HG03097 (cell line): ENCODE results near the gene TNKS1BP1.
"Not testable (repeated sequence)": the region's sequence is repeated elsewhere in the genome, so short reads cannot be mapped to it uniquely, and the experiment has no call there.

Source experiments
- ATAC-seq: cut with Tn5 transposase; IDR thresholded peaks from one replicate; pipeline ENCODE4 v1.9.1; 2021; ENCODE audit not compliant: unreplicated experiment, low FRiP score

Gene TNKS1BP1

DNA sequence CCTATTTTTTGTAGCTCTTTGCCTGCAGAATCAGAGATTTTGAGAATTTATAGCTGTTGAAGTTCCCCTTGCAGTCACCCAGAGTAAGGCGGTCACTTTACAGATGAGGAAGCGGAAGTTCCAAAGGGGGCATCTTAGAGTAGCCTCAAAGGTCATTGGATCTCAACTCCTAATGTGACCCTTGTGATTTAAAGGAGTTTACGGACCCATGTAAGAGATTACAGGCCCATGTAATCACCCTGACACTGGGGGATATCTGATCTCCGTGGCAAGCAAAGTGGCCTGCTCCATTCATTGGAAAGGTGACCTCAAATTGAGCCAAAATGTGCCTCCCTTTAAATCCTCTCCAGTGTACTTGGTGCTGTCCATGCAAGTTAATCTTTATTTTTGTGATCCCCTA lies 29.1 kb upstream of the TNKS1BP1 start:
- no peak for ATAC-seq

DNA sequence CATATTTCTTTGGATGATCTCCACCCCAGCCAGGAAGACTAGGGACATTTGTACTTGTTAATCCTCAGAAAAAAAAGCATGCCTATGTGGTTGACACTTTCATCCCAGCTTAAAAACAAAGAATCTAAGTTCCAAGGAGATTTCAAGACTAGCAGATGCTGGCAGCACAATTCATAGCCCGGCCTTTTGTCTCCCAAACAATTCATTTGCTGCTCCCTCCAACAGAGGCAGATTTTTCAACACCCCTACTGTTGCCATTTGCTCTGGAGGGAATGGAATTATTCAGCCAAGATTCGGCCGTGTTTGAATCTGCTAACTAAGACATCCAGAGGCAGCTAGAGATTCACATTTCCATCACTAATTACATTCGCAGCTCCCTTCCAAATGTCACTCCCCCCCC lies 28.7 kb upstream of the TNKS1BP1 start:
- ATAC-seq: no peak

DNA sequence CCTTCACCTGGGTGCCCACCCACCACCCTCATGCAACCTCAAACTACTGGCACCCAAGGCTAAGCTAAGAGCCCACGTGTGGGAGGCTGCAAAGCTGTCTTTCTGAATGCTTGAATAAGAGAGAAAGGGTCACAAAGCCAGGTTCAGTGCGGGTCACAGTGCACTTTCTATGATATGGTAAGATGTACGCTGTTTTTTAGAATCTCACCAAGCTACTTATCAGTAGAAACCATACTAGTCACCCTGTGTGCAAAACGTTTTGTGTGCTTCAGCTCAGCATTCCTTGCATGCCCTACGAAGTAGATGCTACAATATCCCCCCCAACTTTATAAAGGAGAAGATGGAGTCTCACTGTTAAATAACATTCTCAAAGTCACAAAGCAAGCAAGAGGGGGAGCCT lies 28.3 kb upstream of the TNKS1BP1 start:
- no peak for ATAC-seq

DNA sequence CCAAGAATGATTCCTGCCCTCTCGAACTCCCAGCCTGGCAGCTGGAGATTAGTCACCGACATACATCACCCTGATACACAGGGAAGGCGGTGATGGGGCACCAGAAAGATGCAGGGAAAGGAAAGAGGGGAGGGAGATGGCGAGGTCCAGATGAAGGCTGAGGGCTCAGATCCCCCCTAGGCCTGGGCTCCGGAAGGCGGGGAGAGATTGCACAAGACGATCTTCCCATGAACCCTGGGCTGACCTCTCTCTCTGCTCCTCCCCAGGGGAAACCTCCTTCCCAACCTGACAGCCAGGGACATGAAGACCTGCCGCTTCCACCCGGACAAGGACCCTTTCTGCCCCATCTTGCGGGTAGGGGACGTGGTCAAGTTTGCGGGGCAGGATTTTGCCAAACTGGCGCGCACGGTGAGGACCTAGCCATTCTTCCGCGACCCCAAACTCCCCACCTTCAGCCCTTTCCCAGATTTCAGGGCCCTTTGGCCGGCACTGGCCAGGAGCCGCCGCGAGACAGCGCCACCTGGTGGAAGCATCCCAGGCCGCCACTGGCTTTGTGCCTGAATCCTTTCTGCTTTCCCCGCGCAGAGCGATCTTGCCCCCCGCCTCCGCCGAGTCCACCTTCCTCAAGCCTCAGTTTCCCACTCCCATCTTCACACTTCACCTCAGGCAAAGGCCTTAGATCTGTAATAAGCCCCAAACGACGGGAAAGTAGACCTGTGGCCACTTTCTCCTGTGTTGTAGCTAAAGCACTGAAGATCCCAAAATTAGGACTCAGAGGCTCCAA lies 24.9 kb upstream of the TNKS1BP1 start:
- ATAC-seq: no peak

DNA sequence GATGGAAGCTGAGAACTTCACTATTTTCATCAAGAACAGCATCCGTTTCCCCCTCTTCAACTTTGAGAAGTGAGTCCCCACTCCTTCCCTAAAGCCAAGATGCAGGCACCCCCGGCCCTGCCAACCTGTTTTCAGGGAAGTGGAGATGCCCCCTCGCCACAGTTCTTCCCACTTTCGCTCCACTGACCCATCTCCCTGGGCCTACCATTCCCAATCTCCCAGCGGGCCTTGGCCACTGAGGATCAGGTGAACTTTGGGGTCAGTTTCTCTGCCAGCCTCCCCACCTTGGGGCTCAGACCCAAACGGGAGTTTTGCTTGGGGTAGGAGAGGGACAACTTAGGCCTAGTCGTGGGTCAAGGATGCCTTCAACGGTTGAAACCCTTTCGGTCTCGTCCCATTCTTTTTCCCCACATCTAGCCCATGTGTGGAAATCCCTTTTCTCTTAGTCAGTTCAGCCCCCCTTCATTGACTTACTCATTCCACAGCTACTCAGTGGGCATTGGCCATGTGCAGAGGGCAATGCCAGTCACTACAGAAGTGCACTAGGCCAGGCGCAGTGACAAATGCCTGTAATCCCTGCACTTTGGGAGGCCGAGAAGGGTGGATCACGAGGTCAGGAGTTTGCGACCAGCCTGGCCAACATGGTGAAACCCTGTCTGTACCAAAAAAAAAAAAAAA lies 24.0 kb upstream of the TNKS1BP1 start:
- no peak for ATAC-seq

DNA sequence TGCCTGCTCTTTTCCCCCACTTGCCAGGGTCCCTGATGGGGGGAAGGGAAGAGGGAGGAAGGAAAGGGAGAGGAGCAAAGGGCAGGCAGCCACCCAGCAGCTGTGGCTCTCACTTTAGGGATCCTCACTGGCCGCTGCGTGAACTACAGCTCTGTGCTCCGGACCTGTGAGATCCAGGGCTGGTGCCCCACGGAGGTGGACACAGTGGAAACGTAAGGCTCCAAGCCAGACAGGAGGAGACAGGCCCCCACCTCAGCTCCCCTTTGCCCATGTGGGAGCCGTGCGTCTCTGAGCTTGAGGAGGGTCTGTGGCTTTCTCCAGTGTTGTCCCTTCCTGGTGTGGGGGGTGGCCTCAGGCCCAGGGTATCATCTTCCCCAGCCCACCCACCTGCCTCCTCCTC lies 23.3 kb upstream of the TNKS1BP1 start:
- no peak for ATAC-seq

DNA sequence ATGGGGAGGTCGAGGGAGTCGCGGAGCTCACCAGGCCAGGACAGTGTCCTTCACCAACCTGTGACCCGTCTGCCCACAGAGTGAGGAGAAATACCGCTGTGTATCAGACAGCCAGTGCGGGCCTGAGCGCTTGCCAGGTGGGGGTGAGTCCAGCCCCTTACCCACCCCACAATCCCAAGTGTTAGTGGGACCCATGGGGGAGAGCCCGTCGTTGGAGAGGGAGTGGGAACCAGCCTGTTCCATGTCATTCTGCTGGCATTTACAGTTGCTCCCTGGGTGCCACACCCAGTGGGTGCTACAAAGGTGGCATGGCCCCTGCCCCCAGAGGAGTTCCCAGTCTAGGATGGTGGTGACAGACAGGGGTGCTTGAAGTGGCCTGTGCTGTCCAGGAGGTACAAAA lies 22.6 kb upstream of the TNKS1BP1 start:
- no peak for ATAC-seq

DNA sequence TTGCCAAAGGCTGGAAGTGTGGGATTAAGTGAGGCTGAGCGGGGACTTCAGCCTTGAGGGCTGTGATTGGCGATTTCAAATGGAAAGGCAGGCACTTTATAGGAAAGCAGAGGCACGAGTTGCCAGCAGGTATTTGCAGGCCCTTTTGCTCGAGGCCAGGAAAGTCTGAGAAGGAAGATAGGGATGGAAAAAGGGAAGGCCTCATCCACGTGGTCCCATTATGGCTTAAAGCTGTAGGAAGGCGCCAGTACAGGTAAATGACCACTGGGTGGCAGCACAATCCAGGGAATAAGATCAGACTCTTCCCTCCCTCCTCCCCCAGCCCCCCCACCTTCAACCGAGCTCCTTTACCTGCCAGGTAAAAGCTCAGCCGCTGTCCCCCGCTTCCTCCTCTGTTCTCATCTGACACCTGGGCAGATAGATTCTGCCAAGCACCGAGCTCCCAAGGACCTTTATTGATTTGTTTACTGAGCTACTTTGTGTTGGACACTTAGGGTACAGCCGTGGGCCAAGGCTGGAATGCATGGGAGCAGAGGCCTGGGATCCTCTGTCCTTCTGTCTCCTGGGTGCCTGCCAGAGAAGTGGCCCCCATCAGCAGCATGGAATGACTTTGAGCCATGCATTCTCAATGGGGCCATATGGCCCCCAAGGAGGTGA lies 20.9 kb upstream of the TNKS1BP1 start:
- no peak for ATAC-seq

DNA sequence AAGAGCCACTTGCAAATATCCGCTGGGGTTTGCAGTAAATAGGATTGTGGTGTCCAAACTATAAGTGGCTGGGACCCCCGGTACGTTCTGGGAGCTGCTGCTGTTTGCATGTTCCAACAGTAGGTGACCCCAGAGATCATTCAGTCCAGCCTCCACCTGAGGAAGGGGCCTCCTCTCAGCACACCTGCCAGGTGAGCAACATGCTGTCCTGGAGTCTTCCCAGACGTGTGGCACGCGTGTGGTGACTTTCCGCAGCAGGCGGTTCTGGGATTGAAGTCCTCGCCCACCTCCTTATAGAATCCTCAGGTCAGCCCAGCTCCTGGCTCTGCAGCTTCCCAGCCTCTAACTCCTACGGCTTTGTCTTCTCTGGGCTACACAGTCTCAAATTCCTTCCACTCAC lies 20.1 kb upstream of the TNKS1BP1 start:
- ATAC-seq: no peak

DNA sequence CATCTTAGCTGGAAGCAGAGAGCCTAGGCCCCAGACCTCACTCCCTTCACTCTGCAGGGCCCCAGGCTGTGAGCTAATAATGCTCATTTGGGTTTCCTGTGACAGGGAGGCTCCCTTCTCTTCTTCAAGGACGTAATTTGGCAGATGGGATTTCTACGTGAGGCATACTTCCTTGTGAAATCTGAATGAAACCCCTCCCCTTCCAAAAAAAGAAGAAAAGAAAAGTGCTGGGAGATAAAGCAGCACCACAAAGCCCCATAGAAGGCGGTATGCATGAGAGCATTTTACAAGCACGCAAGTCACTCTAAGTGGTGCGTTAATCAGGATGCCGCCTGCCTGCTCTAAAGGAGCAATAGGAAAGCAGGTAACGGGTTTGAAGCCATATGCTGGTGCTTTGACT lies 19.1 kb upstream of the TNKS1BP1 start:
- no peak for ATAC-seq

DNA sequence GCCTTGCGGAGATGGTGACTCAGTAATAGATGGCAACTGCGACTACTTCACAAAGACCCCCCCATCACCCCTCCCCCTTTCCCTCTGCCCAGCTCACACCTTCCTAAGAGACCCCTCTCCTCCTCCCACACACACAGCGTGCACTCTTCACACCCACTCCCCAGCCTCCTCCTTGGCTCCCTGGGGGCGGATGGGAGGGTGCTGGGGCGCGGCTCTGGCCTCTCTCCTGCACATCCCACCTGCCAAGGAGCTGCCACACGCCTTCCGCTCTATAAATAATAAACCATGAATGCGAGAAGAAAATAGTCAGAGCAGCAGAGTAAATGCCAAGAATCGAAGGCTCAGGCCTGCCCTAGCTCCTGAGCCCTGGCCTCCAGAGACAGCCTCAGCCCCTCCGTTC lies 17.9 kb upstream of the TNKS1BP1 start:
- no peak for ATAC-seq

DNA sequence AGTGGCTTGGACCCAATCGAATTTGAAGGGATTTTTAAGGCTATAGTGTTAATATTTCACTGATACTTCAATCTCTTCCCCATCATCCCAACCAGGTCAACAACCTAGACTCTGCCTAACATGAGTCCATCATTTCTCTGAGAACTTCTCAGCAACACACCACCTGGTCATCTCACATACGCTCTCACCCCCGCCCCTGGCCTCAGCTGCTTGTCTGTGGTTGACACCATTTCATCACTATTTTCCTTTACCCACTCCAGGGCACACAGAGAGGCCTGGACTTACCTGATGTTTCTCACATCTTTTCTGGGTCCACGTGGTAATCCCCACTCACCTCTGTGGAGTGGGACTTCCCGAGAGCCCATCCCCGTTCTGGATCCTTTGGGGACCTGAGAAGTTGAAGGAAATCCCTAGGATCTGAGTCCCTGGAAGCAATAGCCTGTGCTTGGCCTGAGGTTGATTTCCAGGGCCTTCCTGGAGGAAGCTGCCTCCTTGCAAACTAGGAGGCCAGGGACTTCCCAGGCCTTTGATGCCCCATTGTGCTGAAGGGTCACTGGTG lies 16.6 kb upstream of the TNKS1BP1 start:
- no peak for ATAC-seq

DNA sequence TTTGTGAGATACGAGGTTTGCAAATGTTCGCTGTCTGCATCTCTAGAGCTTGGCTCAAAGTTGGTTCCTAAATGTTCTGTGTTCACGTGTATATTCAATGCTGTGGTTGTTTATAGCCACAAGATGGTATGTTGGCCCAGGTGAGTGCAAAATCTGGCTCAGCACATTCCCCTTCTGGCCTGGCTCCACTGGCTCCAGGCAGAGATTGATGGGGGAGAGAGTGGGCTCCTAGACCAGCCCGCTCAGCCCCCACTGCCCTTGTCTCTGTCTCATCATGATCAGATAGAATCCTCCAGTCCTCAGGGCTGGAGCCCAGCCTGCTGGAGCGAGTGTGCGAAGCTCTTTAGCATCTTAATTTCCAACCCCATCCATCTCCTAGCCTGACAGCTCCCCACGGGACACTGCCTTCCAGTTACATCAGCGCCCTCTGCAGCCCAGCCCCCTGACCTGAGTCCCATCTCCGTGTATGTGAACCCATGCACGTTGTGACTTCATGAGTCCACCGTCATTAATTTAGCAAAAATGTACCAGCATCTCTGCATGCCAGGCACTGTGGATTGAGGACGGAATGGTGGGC lies 15.4 kb upstream of the TNKS1BP1 start:
- no peak for ATAC-seq

DNA sequence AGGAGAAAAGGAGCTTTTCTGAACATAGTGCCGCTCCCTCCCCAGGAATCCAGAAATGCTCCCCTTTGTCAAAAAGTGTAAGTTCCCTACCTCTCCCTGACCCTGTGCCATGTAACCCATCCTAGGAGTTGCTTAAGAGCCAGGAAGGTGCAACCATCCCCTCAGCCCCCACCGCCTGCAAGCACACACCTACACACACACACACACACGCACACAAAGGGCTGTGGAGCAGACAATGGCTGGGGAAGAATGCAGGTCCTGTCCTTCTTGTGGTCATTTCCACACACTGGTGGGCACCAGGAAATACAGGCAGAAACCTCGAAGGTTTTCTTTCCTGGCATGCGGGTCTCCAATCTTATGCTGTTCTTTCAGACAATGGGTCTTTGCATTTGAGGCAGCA lies 14.6 kb upstream of the TNKS1BP1 start:
- ATAC-seq: no peak

DNA sequence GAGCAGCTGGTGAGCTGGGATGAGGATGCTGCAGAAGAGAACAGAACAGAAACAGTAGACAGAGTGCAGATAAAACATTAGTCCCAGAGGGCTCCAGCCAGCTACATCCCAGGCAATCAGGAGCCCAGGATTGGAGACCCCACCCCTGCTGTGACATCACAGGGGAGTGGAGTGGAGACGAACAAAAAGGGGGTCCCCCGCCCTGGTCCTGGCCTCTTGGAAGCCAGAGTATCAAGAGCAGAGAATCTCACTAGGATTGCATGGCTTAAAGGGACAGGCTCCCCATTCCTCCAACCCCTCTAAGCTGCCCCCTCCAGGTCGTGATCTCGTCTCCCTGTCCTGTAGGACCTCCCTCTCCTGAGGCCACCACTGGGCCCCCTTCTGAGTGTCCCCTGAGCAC lies 13.4 kb upstream of the TNKS1BP1 start, which contains the start of gene P2RX3:
TSS of gene P2RX3 (plus strand) at position 211 of the 400 bp plus-strand sequence. CDS start 199 bp downstream, outside the sequence.
- ATAC-seq: no peak

DNA sequence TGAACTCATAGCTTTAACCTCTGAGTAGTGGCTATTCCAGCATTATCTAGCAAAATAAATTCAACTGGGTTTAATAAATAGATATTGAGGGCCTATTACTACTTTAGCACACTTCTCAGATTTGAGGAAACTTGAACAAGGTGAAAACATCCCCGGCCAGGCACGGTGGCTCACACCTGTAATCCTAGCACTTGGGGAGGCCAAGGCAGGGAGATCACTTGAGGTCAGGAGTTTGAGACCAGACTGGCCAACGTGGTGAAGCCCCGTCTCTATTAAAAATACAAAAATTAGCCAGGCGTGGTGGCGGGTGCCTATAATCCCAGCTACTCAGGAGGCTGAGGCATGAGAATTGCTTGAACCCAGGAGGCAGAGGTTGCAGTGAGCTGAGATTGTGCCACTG lies 12.1 kb upstream of the TNKS1BP1 start:
- ATAC-seq: not testable (repeated sequence)

DNA sequence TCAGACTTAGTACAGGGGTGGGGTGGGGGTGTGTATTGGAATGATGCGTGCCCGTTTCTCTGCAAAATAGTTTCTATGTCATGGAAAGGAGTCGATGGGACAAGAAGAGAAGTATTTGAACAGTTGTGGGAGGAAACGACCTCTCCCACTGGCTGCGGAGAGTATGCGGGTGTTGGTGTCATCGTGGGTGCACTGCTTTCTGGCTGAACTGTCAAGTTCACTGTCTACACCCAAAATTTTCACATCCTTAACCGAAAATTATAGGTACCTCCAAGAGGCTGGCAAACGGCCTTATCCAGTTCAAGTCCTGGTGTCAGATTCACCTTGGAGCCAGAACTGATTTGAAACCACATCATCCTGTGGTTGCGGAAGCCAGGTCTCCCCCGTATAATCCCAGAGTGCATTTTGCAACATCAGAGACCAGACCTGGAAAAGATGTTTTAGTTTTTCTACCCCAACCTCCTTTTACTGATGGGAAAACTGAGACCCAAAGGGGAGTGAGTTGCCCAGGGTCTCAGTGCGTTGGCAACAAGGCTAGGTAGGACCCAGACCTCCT lies 11.4 kb upstream of the TNKS1BP1 start:
- ATAC-seq: no peak

DNA sequence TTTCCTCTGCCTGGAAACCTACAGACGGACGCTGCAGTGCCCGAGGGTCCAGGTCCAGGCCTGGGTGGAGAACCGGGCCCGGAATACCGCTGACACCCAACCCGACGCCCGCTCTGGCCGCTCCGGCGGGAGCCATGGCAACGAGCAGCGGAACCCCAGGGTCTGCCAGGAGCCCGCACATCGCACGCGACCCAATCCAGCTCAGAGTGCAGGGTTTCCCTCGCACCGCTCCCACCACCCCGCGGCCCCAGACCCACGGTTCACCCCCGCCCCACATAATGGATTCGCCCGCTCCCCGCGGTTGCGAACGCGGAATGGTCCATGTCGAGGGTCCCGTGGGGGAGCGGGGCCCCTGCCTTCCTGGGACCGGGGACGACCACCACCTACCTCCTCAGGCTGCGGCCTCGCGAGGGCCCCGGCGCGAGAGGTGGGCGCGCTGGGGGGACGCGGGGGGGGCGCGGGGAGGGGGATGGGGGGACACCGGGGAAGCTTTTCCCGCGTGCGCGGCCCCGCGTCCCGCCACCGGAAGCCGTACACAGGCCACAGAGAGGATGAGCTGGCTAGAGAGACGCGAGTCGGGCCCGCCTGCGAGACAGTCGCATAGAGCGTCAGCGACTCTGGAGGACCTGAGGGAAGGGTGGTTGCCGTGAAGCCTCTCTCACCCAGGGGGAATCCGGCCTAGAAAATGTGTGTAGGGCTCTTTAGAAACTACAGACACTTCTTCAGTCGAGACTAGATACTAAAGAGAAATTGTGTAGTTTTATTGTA lies 10.8 kb upstream of the TNKS1BP1 start, which contains the start of gene SSRP1:
TSS of gene SSRP1 (minus strand) at position 550 of the 768 bp plus-strand sequence. CDS start 771 bp downstream, outside the sequence.
- ATAC-seq: peak; percentile 99

DNA sequence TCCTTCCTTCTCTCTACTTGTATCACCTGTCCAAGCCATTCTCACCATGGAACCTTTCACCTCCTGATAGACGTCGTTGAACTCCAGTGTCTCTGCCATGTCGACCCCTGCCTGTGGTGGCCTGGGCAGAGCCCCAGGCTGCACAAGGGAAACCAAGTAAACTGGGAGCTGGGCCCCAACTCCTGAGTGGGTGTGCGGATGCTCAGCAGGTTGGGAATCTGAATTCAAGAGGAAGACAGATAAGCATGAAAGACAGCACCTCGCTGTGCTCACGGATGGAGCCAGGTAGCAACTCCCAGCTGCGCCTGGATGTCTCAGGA lies 10.2 kb upstream of the TNKS1BP1 start:
- no peak for ATAC-seq
